ENCODE results near the gene CPXM2. TPM values are rescaled to one million over a fixed set of nuclear protein-coding genes. Genes with fewer than 3 reads are reported as not detected.

Gene CPXM2
- total RNA-seq, 2 donors from 2014 or later, result 1.4 to 1.9 TPM

DNA sequence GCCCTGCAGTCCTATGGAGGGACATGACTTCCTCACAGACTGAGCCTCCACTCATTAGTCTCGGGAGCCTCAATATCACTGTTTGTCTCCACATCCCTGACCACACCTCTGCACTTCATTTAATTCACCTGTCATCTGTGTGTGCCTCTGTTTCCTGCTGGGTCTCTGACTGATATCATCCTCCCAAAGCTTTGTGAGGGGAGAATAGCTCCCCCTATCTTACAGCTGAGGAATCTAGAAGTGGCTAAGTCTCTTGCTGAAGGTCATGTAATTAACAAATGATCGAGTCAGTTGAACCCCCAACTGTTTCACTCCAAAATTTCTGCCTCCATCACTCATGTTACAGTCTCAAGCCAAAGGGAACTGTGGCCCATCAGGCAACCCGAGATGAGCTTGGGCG is 5.5 kb upstream of the CPXM2 start:
- Mint-ChIP-seq H3K9me3 (peaks cover 14% of the 10 kb centered on the region), H3K27me3 (ENCODE audit: insufficient read depth) (peaks cover 19% of the 10 kb centered on the region), H3K36me3 (ENCODE audit: low read depth) (peaks cover 2% of the 10 kb centered on the region), H3K4me3 (no peak overlapping the region), H3K4me1 (peaks cover 2% of the 10 kb centered on the region), H3K27ac (no peak overlapping the region)
- DNase-seq, result peak; percentile 43
- Histone ChIP-seq H3K4me1 (ENCODE audit: control insufficient read depth, insufficient read depth, low read length) (no peaks in the 10 kb centered on the region), H3K27me3 (ENCODE audit: control insufficient read depth, insufficient read depth, low read length, poor library complexity, severe bottlenecking) (peaks cover 9% of the 10 kb centered on the region), H3K27ac (ENCODE audit: low read depth, low read length) (no peak overlapping the region), H3K9ac (ENCODE audit: extremely low read depth, low read length, poor library complexity, severe bottlenecking) (no peak overlapping the region), H3K9me3 (ENCODE audit: control insufficient read depth, low read length) (peaks cover 10% of the 10 kb centered on the region), H3K4me3 (ENCODE audit: low read length) (no peak overlapping the region), H3K36me3 (ENCODE audit: control insufficient read depth, insufficient read depth, low read length) (no peaks in the 10 kb centered on the region)
- TF ChIP-seq, protein P1, sequence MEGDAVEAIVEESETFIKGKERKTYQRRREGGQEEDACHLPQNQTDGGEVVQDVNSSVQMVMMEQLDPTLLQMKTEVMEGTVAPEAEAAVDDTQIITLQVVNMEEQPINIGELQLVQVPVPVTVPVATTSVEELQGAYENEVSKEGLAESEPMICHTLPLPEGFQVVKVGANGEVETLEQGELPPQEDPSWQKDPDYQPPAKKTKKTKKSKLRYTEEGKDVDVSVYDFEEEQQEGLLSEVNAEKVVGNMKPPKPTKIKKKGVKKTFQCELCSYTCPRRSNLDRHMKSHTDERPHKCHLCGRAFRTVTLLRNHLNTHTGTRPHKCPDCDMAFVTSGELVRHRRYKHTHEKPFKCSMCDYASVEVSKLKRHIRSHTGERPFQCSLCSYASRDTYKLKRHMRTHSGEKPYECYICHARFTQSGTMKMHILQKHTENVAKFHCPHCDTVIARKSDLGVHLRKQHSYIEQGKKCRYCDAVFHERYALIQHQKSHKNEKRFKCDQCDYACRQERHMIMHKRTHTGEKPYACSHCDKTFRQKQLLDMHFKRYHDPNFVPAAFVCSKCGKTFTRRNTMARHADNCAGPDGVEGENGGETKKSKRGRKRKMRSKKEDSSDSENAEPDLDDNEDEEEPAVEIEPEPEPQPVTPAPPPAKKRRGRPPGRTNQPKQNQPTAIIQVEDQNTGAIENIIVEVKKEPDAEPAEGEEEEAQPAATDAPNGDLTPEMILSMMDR (conservative IDR thresholded peaks at IDR 0.05), result peak; percentile 86
- WGBS, 2 experiments (ENCODE audit: insufficient coverage in 1 of 2, insufficient read length in 1 of 2), result 76 to 100% methylated on average over 1 to 4 of the region's 4 CpGs

- Histone ChIP-seq H3K36me3 (ENCODE audit: control insufficient read depth, insufficient read depth, low read length) (no peaks in the 10 kb centered on the region), H3K4me1 (ENCODE audit: control insufficient read depth, insufficient read depth, low read length) (no peaks in the 10 kb centered on the region), H3K9ac (ENCODE audit: extremely low read depth, low read length, poor library complexity, severe bottlenecking) (no peak overlapping the region), H3K4me3 (ENCODE audit: low read length) (no peak overlapping the region), H3K9me3 (ENCODE audit: control insufficient read depth, low read length) (peaks cover 10% of the 10 kb centered on the region), H3K27me3 (ENCODE audit: control insufficient read depth, insufficient read depth, low read length, poor library complexity, severe bottlenecking) (peaks cover 14% of the 10 kb centered on the region), H3K27ac (ENCODE audit: low read depth, low read length) (no peak overlapping the region)
- Mint-ChIP-seq H3K27ac (no peak overlapping the region), H3K4me3 (no peak overlapping the region), H3K27me3 (ENCODE audit: insufficient read depth) (peaks cover 22% of the 10 kb centered on the region), H3K4me1 (peaks cover 2% of the 10 kb centered on the region), H3K9me3 (peaks cover 14% of the 10 kb centered on the region), H3K36me3 (ENCODE audit: low read depth) (peaks cover 2% of the 10 kb centered on the region)
- 96 to 100% methylated on average over 2 to 3 of the region's 4 CpGs for WGBS, 2 experiments (ENCODE audit: insufficient coverage in 1 of 2, insufficient read length in 1 of 2)
- no peak for DNase-seq
- TF ChIP-seq, protein P1 (conservative IDR thresholded peaks at IDR 0.05), result no peak
Measured at GRCh38 chr10:123896246-123896927, 4.8 kb upstream of the CPXM2 start.

- WGBS, 2 experiments (ENCODE audit: insufficient coverage in 1 of 2, insufficient read length in 1 of 2), result 89 to 96% methylated on average over 5 to 8 of the region's 8 CpGs
- TF ChIP-seq, protein P1 (conservative IDR thresholded peaks at IDR 0.05), result no peak
- Mint-ChIP-seq H3K4me1 (peaks cover 3% of the 10 kb centered on the region), H3K27ac (no peak overlapping the region), H3K9me3 (no peaks in the 10 kb centered on the region), H3K36me3 (ENCODE audit: low read depth) (no peaks in the 10 kb centered on the region), H3K4me3 (no peak overlapping the region), H3K27me3 (ENCODE audit: insufficient read depth) (peaks cover 45% of the 10 kb centered on the region)
- Histone ChIP-seq H3K27ac (ENCODE audit: low read depth, low read length) (no peak overlapping the region), H3K36me3 (ENCODE audit: control insufficient read depth, insufficient read depth, low read length) (no peaks in the 10 kb centered on the region), H3K27me3 (ENCODE audit: control insufficient read depth, insufficient read depth, low read length, poor library complexity, severe bottlenecking) (peaks cover 33% of the 10 kb centered on the region), H3K9ac (ENCODE audit: extremely low read depth, low read length, poor library complexity, severe bottlenecking) (no peak overlapping the region), H3K4me1 (ENCODE audit: control insufficient read depth, insufficient read depth, low read length) (no peaks in the 10 kb centered on the region), H3K9me3 (ENCODE audit: control insufficient read depth, low read length) (no peaks in the 10 kb centered on the region), H3K4me3 (ENCODE audit: low read length) (no peak overlapping the region)
- no peak for DNase-seq
Measured at GRCh38 chr10:123893651-123894050, 2.0 kb upstream of the CPXM2 start.

All from endodermal cell (in vitro differentiated cells).